Liver (tissue), 3 donors: ENCODE data around the gene EPB41L2.

Source experiments
- CTCF ChIP-seq: fragments of 150-350 bp; IDR thresholded peaks from 2 replicates; pipeline ENCODE4 v1.5.1; 2017; ENCODE audit warnings: improper control_type of control experiment, low read depth, low read length; ENCODE audit not compliant: missing input control
- EGR1 ChIP-seq, 2 donors: IDR thresholded peaks; 2 replicates each; pipeline ENCODE4 v1.6.1; 2016 to 2018; ENCODE audit warnings: antibody characterized with exemption in 2 of 2, low read depth in 2 of 2
- donor health status: healthy.
- donor health status: healthy.

GRCh38 chr6:130810307-130811030 lies 252.6 kb downstream of the EPB41L2 start:
- TF ChIP-seq EGR1 (IDR thresholded peaks at IDR 0.05; ENCODE audit: low read depth in 2 of 2) = no peak
- no peak for TF ChIP-seq CTCF
